K562 (cell line): ENCODE measurements around the gene ITGAD. TPM values are rescaled to one million over a fixed set of nuclear protein-coding genes. Genes with fewer than 3 reads are reported as not detected.

ENCODE experiments used
- ATAC-seq: fragments of 200-7000 bp; cut with Tn5 transposase; 3 replicates; pipeline ENCODE4 v1.9.1; 2020; ENCODE audit warnings: moderate library complexity
- BruUV-seq: library from RNA; stranded (reverse); fragments of 400-500 nt; replicated peaks from 2 replicates; lab custom pipeline; 2021; lab: Mats Ljungman, UMichigan
- CTCF ChIA-PET: fragments of 300-600 bp; formaldehyde crosslinking; extraction: SDS; loops from one replicate; lab custom pipeline; 2021; ENCODE audit warnings: low intra/inter-chr PET ratio; lab: Yijun Ruan, JAX
- POLR2A ChIA-PET: fragments of 300-600, 350-650 bp; sonication (Branson Sonifier 250); formaldehyde crosslinking; extraction: SDS; loops from one replicate; lab custom pipeline; 2021; ENCODE audit warnings: antibody characterized with exemption, inconsistent platforms; lab: Yijun Ruan, JAX
- DNase-seq, 4 experiments: peaks; one replicate each; pipeline versions ENCODE4 v3.0.0 to v3.0.0-alpha.2; 2011 to 2018; ENCODE audit warnings: low spot score in 3 of 4, mixed read lengths in 3 of 4; ENCODE audit errors: extremely low read depth in 1 of 4
- FAIRE-seq: peaks from 2 replicates; lab custom pipeline; 2011; peaks lifted over from hg19 to GRCh38; lab: Jason Lieb, UNC
- H2AFZ ChIP-seq: 2 replicates; pipeline ENCODE4 v1.6.0; 2011; ENCODE audit warnings: low read depth, low read length, control low read depth, inconsistent platforms
- H3K27ac ChIP-seq: fragments of 200-600 bp; 3 replicates; pipeline ENCODE4 v1.8.0; 2011; ENCODE audit warnings: low read depth, mild to moderate bottlenecking, control low read depth, inconsistent platforms, low read length, moderate library complexity, mixed read lengths; ENCODE audit errors: extremely low read depth
- H3K27me3 ChIP-seq, 2 experiments: fragments of 300-600 bp in 1 of 2; 2 replicates in 1 of 2; 3 replicates in 1 of 2; pipeline versions ENCODE4 v1.6.0 to v1.8.0; 2011; ENCODE audit warnings: inconsistent platforms in 2 of 2, low read length in 2 of 2, mild to moderate bottlenecking in 1 of 2, mixed read lengths in 1 of 2, moderate library complexity in 1 of 2; ENCODE audit not compliant: control insufficient read depth in 2 of 2, insufficient read depth in 2 of 2
- H3K36me3 ChIP-seq: fragments of 300-600 bp; 3 replicates; pipeline ENCODE4 v1.8.0; 2011; ENCODE audit warnings: mild to moderate bottlenecking, low read length, inconsistent platforms; ENCODE audit not compliant: control insufficient read depth, insufficient read depth
- H3K4me1 ChIP-seq, 2 experiments: fragments of 200-600 bp in 1 of 2; replicated peaks in 1 of 2; 2 replicates in 1 of 2; 3 replicates in 1 of 2; pipeline versions ENCODE4 v1.5.1 to v1.8.0; 2011; ENCODE audit warnings: inconsistent platforms in 2 of 2, low read length in 2 of 2, mild to moderate bottlenecking in 1 of 2, mixed read lengths in 1 of 2, moderate library complexity in 1 of 2; ENCODE audit not compliant: control insufficient read depth in 2 of 2, insufficient read depth in 2 of 2
- H3K4me2 ChIP-seq: 2 replicates; pipeline ENCODE4 v1.6.1; 2011; ENCODE audit warnings: low read length, control low read depth, inconsistent platforms, mixed read lengths; ENCODE audit not compliant: insufficient read depth
- H3K4me3 ChIP-seq: fragments of 200-600 bp; sonication (generic), shearing (Covaris generic); 2 replicates; pipeline ENCODE4 v1.5.1; 2016; ENCODE audit warnings: control low read depth, inconsistent platforms
- H3K79me2 ChIP-seq: fragments of 200-600 bp; 3 replicates; pipeline ENCODE4 v1.8.0; 2011; ENCODE audit warnings: low read length, inconsistent platforms; ENCODE audit not compliant: control insufficient read depth, insufficient read depth
- H3K9ac ChIP-seq, 2 experiments: 2 replicates each; pipeline versions ENCODE4 v1.6.0 to v1.6.1; 2011; ENCODE audit warnings: low read depth in 2 of 2, low read length in 2 of 2, control low read depth in 1 of 2, inconsistent platforms in 1 of 2, mild to moderate bottlenecking in 1 of 2, mixed read lengths in 1 of 2; ENCODE audit not compliant: insufficient read depth in 1 of 2
- H3K9me1 ChIP-seq: one replicate; pipeline ENCODE4 v1.6.0; 2011; ENCODE audit warnings: inconsistent platforms, mild to moderate bottlenecking, low read length, moderate library complexity; ENCODE audit not compliant: control insufficient read depth, insufficient read depth
- H3K9me3 ChIP-seq: replicated peaks from 2 replicates; pipeline ENCODE4 v1.5.1; 2011; ENCODE audit warnings: low read depth, low read length, inconsistent platforms; ENCODE audit not compliant: control insufficient read depth, insufficient read depth
- H4K20me1 ChIP-seq: replicated peaks from 2 replicates; pipeline ENCODE4 v1.6.1; 2011; ENCODE audit warnings: low read length, inconsistent platforms, mixed read lengths; ENCODE audit not compliant: control insufficient read depth, insufficient read depth
- ATF1 ChIP-seq, 2 experiments: fragments of 450-650 bp in 1 of 2; IDR thresholded peaks; 2 replicates each; pipeline ENCODE4 v1.6.1; 2016; ENCODE audit warnings: missing compliant biosample characterization in 1 of 2, missing genetic modification characterization in 1 of 2
- CBFA2T3 ChIP-seq: fragments of 450-650 bp; IDR thresholded peaks from 2 replicates; pipeline ENCODE4 v1.6.1; 2017
- COPS2 ChIP-seq: fragments of 450-650 bp; conservative IDR thresholded peaks from 2 replicates; pipeline ENCODE4 v1.6.1; 2016; ENCODE audit warnings: mild to moderate bottlenecking, moderate library complexity
- MIER1 ChIP-seq: fragments of 450-650 bp; IDR thresholded peaks from 2 replicates; pipeline ENCODE4 v1.6.1; 2016; ENCODE audit warnings: antibody characterized with exemption, mild to moderate bottlenecking, low read depth
- PRPF4 ChIP-seq: fragments of 200-400 bp; formaldehyde crosslinking; IDR thresholded peaks from one replicate; pipeline ENCODE4 v1.6.1; 2017; ENCODE audit warnings: low read length, low read depth, mild to moderate bottlenecking; ENCODE audit not compliant: insufficient read depth, poor library complexity, severe bottlenecking
- RCOR1 ChIP-seq, 2 experiments: IDR thresholded peaks; 2 replicates each; pipeline ENCODE4 v1.6.1; 2012; ENCODE audit warnings: low read depth in 2 of 2, low read length in 2 of 2, borderline replicate concordance in 1 of 2, improper control_type of control experiment in 1 of 2
- STAG1 ChIP-seq: sonication (generic); formaldehyde crosslinking; IDR thresholded peaks from 2 replicates; pipeline ENCODE4 v1.5.0; 2020; ENCODE audit warnings: missing genetic modification reagents, borderline replicate concordance
- ZNF232 ChIP-seq: sonication (generic); formaldehyde crosslinking; IDR thresholded peaks from 2 replicates; pipeline ENCODE4 v1.8.0; 2022; ENCODE audit warnings: mild to moderate bottlenecking, missing genetic modification reagents
- ZNF3 ChIP-seq: fragments of 250-450 bp; sonication (Bioruptor Pico); IDR thresholded peaks from 2 replicates; pipeline ENCODE4 v1.5.0; 2021; ENCODE audit warnings: mild to moderate bottlenecking, moderate library complexity
- ZNF347 ChIP-seq: fragments of 450-650 bp; formaldehyde crosslinking; IDR thresholded peaks from 2 replicates; pipeline ENCODE4 v1.4.0; 2020; ENCODE audit warnings: low read depth, mild to moderate bottlenecking, moderate library complexity
- WGBS: fragments of 100-300 bp; shearing (Covaris generic); methylation state at CpG from one replicate; pipeline ENCODE4 v1.1.6; 2016; ENCODE audit warnings: low coverage, mixed read lengths; ENCODE audit not compliant: insufficient coverage; ENCODE audit errors: missing lambda C conversion rate; 5-methylcytosine and 5-hydroxymethylcytosine counted together
- in situ Hi-C: fragments of 300-500 bp; cut with MboI; formaldehyde crosslinking; loops from 4 replicates; pipeline ENCODE4 v1.15.0; 2018; ENCODE audit warnings: inconsistent platforms, mixed read lengths
- intact Hi-C: fragments of 100-400 bp; cut with micrococcal nuclease; formaldehyde crosslinking; loops from 2 replicates; pipeline ENCODE4 v1.14.2; 2022
- polyA plus RNA-seq, 8 experiments: library from polyadenylated mRNA; depleted of rRNA in 4 of 8; stranded (reverse) in 5 of 8; unstranded in 3 of 8; fragments of >200 nt; fragmentation: Nextera tagmentation in 2 of 8; fragmentation: Illumina TruSeq in 1 of 8; extraction: Ambion mirVana in 2 of 8; extraction: Trizol in 1 of 8; gene quantifications; 2 replicates each; pipeline versions ENCODE4 v1.2.1 to v1.2.3, GENCODE V29; 2011 to 2014; ENCODE audit warnings: inconsistent platforms in 1 of 8, missing spikeins in 1 of 8
- total RNA-seq, 7 experiments: library from RNA; depleted of rRNA in 6 of 7; stranded (reverse); fragments of >200 nt in 6 of 7; fragmentation: Illumina TruSeq in 2 of 7; extraction: Trizol in 2 of 7; gene quantifications; 2 replicates each; pipeline versions ENCODE4 v1.2.1 to v1.2.3, GENCODE V29; 2011 to 2021; ENCODE audit warnings: low replicate concordance in 1 of 7
- TF ChIP-seq, protein P1 (sequence below): fragments of 450-650 bp; IDR thresholded peaks from 2 replicates; pipeline ENCODE4 v1.6.1; 2016

The ITGAD gene
- total and polyA plus RNA-seq, 9 of the 15 experiments (the other 6 are each of a cell fraction or from before 2014, with no cell fraction given) = not detected

DNA sequence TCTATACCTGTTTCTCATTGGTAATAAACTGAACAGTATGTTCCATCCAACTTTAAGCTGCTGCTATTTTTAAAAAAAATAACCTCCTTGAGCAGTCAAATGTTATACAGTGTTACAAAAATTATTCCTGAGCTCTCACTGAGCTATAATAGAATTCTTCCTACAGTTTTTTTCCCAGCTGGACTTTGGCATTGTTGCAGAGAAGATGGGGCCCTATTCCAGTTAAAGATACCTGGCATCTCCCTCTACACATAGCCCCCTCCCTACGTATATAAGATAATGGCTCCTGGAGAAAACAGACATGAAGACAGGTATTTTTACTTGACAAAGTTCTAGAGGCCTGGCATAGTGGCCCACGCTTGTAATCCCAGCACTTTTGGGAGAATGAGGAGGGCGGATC lies 36.7 kb downstream of the ITGAD start:
- DNase-seq = no peak
- H3K79me2 ChIP-seq = no peaks in the 10 kb centered on the region
- H3K9ac ChIP-seq = no peak overlapping the region
- no peak for FAIRE-seq
- no peak for ATAC-seq
- H3K4me3 ChIP-seq = no peak overlapping the region
- H3K36me3 ChIP-seq = no peaks in the 10 kb centered on the region
- 3% methylated on average over 3 of the region's 3 CpGs for WGBS
- CTCF ChIA-PET = no interaction called here
- intact Hi-C loops = no loop called here
- in situ Hi-C loops = loop anchor here (25.0 kb wide), 1 partner anchor 442 kb away; the partner anchor contains the start of gene HSD3B7
- H3K27me3 ChIP-seq = peaks cover under 1 to 5% of the 10 kb centered on the region in 2 experiments; a peak in 4 of 5 replicates
- POLR2A ChIA-PET = no interaction called here
- no peaks in the 10 kb centered on the region for H3K9me1 ChIP-seq
- no peaks in the 10 kb centered on the region for H4K20me1 ChIP-seq
- no peak overlapping the region for H3K27ac ChIP-seq
- BruUV-seq = no TSS peak
- H2AFZ ChIP-seq = no peak overlapping the region
- peaks cover 0 to 10% of the 10 kb centered on the region in 2 experiments; a peak in 2 of 5 replicates for H3K4me1 ChIP-seq
- H3K9me3 ChIP-seq = no peaks in the 10 kb centered on the region
- no peak for TF ChIP-seq ZNF232
- no peak for TF ChIP-seq STAG1
- TF ChIP-seq COPS2 = no peak
- no peak for TF ChIP-seq CBFA2T3
- TF ChIP-seq RCOR1 (IDR thresholded peaks at IDR 0.05; ENCODE audit: borderline replicate concordance in 1 of 2, low read depth in 2 of 2, low read length in 2 of 2) = no peak
- no peak for TF ChIP-seq ATF1 (CRISPR knock-in tag; IDR thresholded peaks at IDR 0.05)
- no peak for TF ChIP-seq ATF1 (tag; IDR thresholded peaks at IDR 0.05)
- TF ChIP-seq, protein P1, sequence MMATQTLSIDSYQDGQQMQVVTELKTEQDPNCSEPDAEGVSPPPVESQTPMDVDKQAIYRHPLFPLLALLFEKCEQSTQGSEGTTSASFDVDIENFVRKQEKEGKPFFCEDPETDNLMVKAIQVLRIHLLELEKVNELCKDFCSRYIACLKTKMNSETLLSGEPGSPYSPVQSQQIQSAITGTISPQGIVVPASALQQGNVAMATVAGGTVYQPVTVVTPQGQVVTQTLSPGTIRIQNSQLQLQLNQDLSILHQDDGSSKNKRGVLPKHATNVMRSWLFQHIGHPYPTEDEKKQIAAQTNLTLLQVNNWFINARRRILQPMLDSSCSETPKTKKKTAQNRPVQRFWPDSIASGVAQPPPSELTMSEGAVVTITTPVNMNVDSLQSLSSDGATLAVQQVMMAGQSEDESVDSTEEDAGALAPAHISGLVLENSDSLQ = no peak
- TF ChIP-seq ZNF347 = no peak
- no peak for TF ChIP-seq PRPF4
- TF ChIP-seq ZNF3 (CRISPR knock-in tag) = no peak
- TF ChIP-seq MIER1 = no peak
- H3K4me2 ChIP-seq = no peak overlapping the region
